Ovary (tissue), 3 donors: Measurements from ENCODE around the gene UTS2R.

Experiments used
- EP300 ChIP-seq: sonication (generic); formaldehyde crosslinking; IDR thresholded peaks from one replicate; pipeline ENCODE4 v1.6.1; 2017; ENCODE audit warnings: antibody characterized with exemption
- POLR2A ChIP-seq: fragments of 450-650 bp; IDR thresholded peaks from one replicate; pipeline ENCODE4 v1.6.1; 2017; ENCODE audit warnings: antibody characterized with exemption, mild to moderate bottlenecking, moderate library complexity
- TF ChIP-seq, protein P1 (sequence below), 3 donors: fragments of 450-650 bp in 2 of 3; fragments of 200-600 bp in 1 of 3; IDR thresholded peaks; one replicate each; pipeline versions ENCODE4 v1.5.1 to v1.8.0; 2016 to 2022; ENCODE audit warnings: antibody characterized with exemption in 3 of 3, mild to moderate bottlenecking in 1 of 3
- donor health status: DM: no; HTN: no; CAD: no.

DNA sequence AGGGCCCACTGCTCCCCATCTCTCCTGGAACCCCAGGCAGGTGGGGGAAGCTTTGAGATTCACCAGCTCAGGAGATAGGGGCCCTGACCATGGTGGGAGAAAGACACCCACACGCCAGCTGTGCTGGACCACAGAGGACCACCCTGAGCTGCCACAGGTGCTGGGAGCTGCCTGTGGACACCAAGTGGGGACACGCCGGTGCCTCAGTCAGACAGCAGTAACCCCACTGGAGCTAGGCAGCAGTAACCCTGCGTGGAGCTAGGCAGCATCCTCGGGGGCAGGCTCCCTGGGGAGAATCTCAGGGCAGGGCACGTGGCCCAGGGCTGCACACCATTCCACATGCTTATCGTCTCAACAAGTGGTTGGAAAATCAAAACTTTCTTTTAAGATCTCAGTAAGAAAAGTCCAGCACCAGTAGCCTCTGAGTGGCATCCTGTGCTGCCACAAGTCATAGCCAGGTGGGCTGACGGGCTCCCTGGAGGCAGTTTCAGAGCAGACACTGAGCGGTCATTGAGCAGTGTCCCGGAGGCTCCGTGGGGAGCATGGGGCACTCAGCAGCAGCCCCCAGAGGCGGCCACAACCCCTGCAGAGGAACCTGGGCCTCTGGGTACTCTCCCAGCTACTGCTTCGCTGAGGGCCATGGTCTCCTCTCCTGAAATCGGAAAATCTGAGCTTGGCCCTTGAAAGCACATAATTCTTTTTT, 38.6 kb downstream of the UTS2R start:
- TF ChIP-seq, protein P1, sequence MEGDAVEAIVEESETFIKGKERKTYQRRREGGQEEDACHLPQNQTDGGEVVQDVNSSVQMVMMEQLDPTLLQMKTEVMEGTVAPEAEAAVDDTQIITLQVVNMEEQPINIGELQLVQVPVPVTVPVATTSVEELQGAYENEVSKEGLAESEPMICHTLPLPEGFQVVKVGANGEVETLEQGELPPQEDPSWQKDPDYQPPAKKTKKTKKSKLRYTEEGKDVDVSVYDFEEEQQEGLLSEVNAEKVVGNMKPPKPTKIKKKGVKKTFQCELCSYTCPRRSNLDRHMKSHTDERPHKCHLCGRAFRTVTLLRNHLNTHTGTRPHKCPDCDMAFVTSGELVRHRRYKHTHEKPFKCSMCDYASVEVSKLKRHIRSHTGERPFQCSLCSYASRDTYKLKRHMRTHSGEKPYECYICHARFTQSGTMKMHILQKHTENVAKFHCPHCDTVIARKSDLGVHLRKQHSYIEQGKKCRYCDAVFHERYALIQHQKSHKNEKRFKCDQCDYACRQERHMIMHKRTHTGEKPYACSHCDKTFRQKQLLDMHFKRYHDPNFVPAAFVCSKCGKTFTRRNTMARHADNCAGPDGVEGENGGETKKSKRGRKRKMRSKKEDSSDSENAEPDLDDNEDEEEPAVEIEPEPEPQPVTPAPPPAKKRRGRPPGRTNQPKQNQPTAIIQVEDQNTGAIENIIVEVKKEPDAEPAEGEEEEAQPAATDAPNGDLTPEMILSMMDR (IDR thresholded peaks at IDR 0.05), result no peak
- TF ChIP-seq EP300, result no peak
- TF ChIP-seq POLR2A, result no peak
